CD4-positive, alpha-beta T cell treated with Interleukin-17A for 1 hour (primary cell): ENCODE measurements around the gene FOXP1.
A peak's percentile ranks its signal among the peaks of the same experiment; 100 is the strongest.
"Not testable (repeated sequence)": the region's sequence is repeated elsewhere in the genome, so short reads cannot be mapped to it uniquely, and the experiment has no call there.

Experiments used
- DNase-seq: peaks from one replicate; pipeline ENCODE4 v3.0.0-alpha.2; 2020

FOXP1 gene

GRCh38 chr3:70985572-70985971, 598.0 kb downstream of the FOXP1 start:
- DNase-seq: no peak

- DNase-seq: no peak
Measured at GRCh38 chr3:70984776-70985482, 598.6 kb downstream of the FOXP1 start.

GRCh38 chr3:70982700-70983140, 600.8 kb downstream of the FOXP1 start:
- DNase-seq: peak; percentile 21

- no peak for DNase-seq
Measured at GRCh38 chr3:70982284-70982683, 601.2 kb downstream of the FOXP1 start.

- DNase-seq: no peak
Measured at GRCh38 chr3:70981231-70981880, 602.2 kb downstream of the FOXP1 start.

- DNase-seq: peak; percentile 18
Measured at GRCh38 chr3:70980646-70981170, 602.8 kb downstream of the FOXP1 start.

- DNase-seq: no peak
Measured at GRCh38 chr3:70979983-70980645, 603.4 kb downstream of the FOXP1 start.

- DNase-seq: no peak
Measured at GRCh38 chr3:70977712-70978111, 605.8 kb downstream of the FOXP1 start.

GRCh38 chr3:70975981-70976380, 607.5 kb downstream of the FOXP1 start:
- not testable (repeated sequence) for DNase-seq

- DNase-seq: no peak
Measured at GRCh38 chr3:70974747-70975146, 608.8 kb downstream of the FOXP1 start.

GRCh38 chr3:70973558-70973957, 610.0 kb downstream of the FOXP1 start:
- DNase-seq: no peak

GRCh38 chr3:70972855-70973254, 610.7 kb downstream of the FOXP1 start:
- no peak for DNase-seq

- no peak for DNase-seq
Measured at GRCh38 chr3:70970952-70971351, 612.6 kb downstream of the FOXP1 start.

GRCh38 chr3:70970171-70970570, 613.4 kb downstream of the FOXP1 start:
- no peak for DNase-seq

- DNase-seq: no peak
Measured at GRCh38 chr3:70963431-70964275, 619.9 kb downstream of the FOXP1 start.

GRCh38 chr3:70959506-70960291, 623.8 kb downstream of the FOXP1 start:
- DNase-seq: no peak

- no peak for DNase-seq
Measured at GRCh38 chr3:70952033-70952747, 631.3 kb downstream of the FOXP1 start.

- DNase-seq: no peak
Measured at GRCh38 chr3:70951316-70951715, 632.2 kb downstream of the FOXP1 start.

- no peak for DNase-seq
Measured at GRCh38 chr3:70947579-70947978, 635.9 kb downstream of the FOXP1 start.

GRCh38 chr3:70943886-70944285, 639.6 kb downstream of the FOXP1 start:
- DNase-seq: no peak

- no peak for DNase-seq
Measured at GRCh38 chr3:70933105-70933810, 650.3 kb downstream of the FOXP1 start.
